ENCODE measurements around the gene KRT85.

DNA sequence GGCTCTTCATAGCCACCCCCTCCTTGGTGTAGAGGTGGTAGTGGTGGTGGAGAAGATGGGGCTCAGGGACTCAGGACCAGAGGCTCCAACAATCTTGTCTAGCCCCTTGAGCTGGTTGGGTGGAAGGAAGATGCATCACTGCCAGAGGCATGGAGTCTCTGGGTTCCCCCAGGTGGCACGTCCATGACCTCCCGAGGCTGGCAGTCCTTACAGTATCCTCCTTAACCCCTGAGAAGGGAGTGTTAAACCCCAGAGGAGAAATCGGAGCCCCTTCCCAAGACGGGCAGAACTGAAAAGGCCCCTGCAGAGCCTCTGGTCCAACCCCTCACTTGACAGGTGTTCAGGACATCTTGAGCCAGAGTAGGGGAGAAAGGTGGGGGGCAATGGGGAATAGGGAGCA is 55.2 kb downstream of the KRT85 start:
- TF ChIP-seq EZH2phosphoT487 (IDR thresholded peaks at IDR 0.05; ENCODE audit: low read length), result no peak
- TF ChIP-seq, protein P1, sequence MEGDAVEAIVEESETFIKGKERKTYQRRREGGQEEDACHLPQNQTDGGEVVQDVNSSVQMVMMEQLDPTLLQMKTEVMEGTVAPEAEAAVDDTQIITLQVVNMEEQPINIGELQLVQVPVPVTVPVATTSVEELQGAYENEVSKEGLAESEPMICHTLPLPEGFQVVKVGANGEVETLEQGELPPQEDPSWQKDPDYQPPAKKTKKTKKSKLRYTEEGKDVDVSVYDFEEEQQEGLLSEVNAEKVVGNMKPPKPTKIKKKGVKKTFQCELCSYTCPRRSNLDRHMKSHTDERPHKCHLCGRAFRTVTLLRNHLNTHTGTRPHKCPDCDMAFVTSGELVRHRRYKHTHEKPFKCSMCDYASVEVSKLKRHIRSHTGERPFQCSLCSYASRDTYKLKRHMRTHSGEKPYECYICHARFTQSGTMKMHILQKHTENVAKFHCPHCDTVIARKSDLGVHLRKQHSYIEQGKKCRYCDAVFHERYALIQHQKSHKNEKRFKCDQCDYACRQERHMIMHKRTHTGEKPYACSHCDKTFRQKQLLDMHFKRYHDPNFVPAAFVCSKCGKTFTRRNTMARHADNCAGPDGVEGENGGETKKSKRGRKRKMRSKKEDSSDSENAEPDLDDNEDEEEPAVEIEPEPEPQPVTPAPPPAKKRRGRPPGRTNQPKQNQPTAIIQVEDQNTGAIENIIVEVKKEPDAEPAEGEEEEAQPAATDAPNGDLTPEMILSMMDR (IDR thresholded peaks at IDR 0.05; ENCODE audit: low read length), result no peak
- no peak for TF ChIP-seq EZH2 (optimal IDR thresholded peaks at IDR 0.05; ENCODE audit: low read depth, low read length)
